GM12878 (cell line): ENCODE data around the gene FZR1. TPM values are rescaled to one million over a fixed set of nuclear protein-coding genes. Genes with fewer than 3 reads are reported as not detected.

ENCODE experiments used
- ATAC-seq: fragments of 200-7000 bp; cut with Tn5 transposase; 3 replicates; pipeline ENCODE4 v1.9.1; 2020; ENCODE audit warnings: mild to moderate bottlenecking, moderate library complexity
- BruUV-seq: library from RNA; stranded (reverse); fragments of 400-500 nt; replicated peaks from 2 replicates; lab custom pipeline; 2021; lab: Mats Ljungman, UMichigan
- CTCF ChIA-PET: fragments of 300-600 bp; sonication (Branson Sonifier 250); formaldehyde crosslinking; extraction: SDS; loops from one replicate; lab custom pipeline; 2021; ENCODE audit warnings: inconsistent platforms; lab: Yijun Ruan, JAX
- POLR2A ChIA-PET: fragments of 350-600 bp; formaldehyde crosslinking; extraction: SDS; loops from one replicate; lab custom pipeline; 2021; ENCODE audit warnings: inconsistent platforms; lab: Charles Lee
- RAD21 ChIA-PET: fragments of 300-600 bp; sonication (Branson Sonifier 250); formaldehyde crosslinking; loops from one replicate; lab custom pipeline; 2023; ENCODE audit warnings: antibody characterized with exemption; ENCODE audit not compliant: unreplicated experiment; lab: Charles Lee
- SMC1A ChIA-PET: fragments of 300-600 bp; sonication (Branson Sonifier 250); formaldehyde crosslinking; loops from one replicate; lab custom pipeline; 2023; ENCODE audit not compliant: unreplicated experiment, uncharacterized antibody; lab: Charles Lee
- DNase-seq: peaks from one replicate; pipeline ENCODE4 v3.0.0-alpha.2; 2011; ENCODE audit warnings: low read depth, low spot score
- FAIRE-seq: peaks from 3 replicates; lab custom pipeline; 2011; peaks lifted over from hg19 to GRCh38; lab: Jason Lieb, UNC
- H2AFZ ChIP-seq: 2 replicates; pipeline ENCODE4 v1.6.0; 2011; ENCODE audit warnings: low read depth, low read length, control low read depth; ENCODE audit not compliant: control insufficient read depth
- H3K27ac ChIP-seq: 2 replicates; pipeline ENCODE4 v1.5.1; 2011; ENCODE audit warnings: control low read depth; ENCODE audit not compliant: control insufficient read depth, insufficient read depth
- H3K27me3 ChIP-seq, 2 experiments: replicated peaks in 1 of 2; 2 replicates each; pipeline versions ENCODE4 v1.6.0 to v1.6.1; 2011; ENCODE audit warnings: low read length in 1 of 2; ENCODE audit not compliant: control insufficient read depth in 2 of 2, insufficient read depth in 2 of 2
- H3K36me3 ChIP-seq, 2 experiments: 2 replicates each; pipeline ENCODE4 v1.5.1; 2011; ENCODE audit warnings: low read length in 1 of 2; ENCODE audit not compliant: control insufficient read depth in 2 of 2, insufficient read depth in 2 of 2
- H3K4me1 ChIP-seq: 2 replicates; pipeline ENCODE4 v1.6.1; 2011; ENCODE audit warnings: mild to moderate bottlenecking, low read length, moderate library complexity, mixed read lengths; ENCODE audit not compliant: control insufficient read depth, insufficient read depth
- H3K4me2 ChIP-seq: 2 replicates; pipeline ENCODE4 v1.6.0; 2011; ENCODE audit warnings: control low read depth; ENCODE audit not compliant: control insufficient read depth, insufficient read depth
- H3K4me3 ChIP-seq: fragments of 200-600 bp; sonication (generic); 2 replicates; pipeline ENCODE4 v1.5.1; 2016
- H3K79me2 ChIP-seq: 2 replicates; pipeline ENCODE4 v1.6.0; 2011; ENCODE audit warnings: low read length; ENCODE audit not compliant: control insufficient read depth, insufficient read depth
- H3K9ac ChIP-seq: 2 replicates; pipeline ENCODE4 v1.8.0; 2011; ENCODE audit warnings: low read length, control low read depth, mixed read lengths; ENCODE audit not compliant: control insufficient read depth, insufficient read depth
- H3K9me3 ChIP-seq: replicated peaks from 3 replicates; pipeline ENCODE4 v1.5.1; 2011; ENCODE audit warnings: mild to moderate bottlenecking, low read length; ENCODE audit not compliant: control insufficient read depth, insufficient read depth
- H4K20me1 ChIP-seq: 2 replicates; pipeline ENCODE4 v1.6.0; 2011; ENCODE audit not compliant: control insufficient read depth, insufficient read depth
- BACH1 ChIP-seq: fragments of 450-650 bp; IDR thresholded peaks from 2 replicates; pipeline ENCODE4 v1.6.1; 2017; ENCODE audit warnings: mild to moderate bottlenecking, borderline replicate concordance
- E2F4 ChIP-seq: IDR thresholded peaks from 2 replicates; pipeline ENCODE4 v1.6.1; 2012; ENCODE audit warnings: low read depth, low read length, improper control_type of control experiment
- ETV6 ChIP-seq, 2 experiments: fragments of 450-650 bp in 1 of 2; IDR thresholded peaks in 1 of 2; conservative IDR thresholded peaks in 1 of 2; 2 replicates each; pipeline ENCODE4 v1.6.1; 2014; ENCODE audit warnings: antibody characterized with exemption in 1 of 2, borderline replicate concordance in 1 of 2, low read depth in 1 of 2, mild to moderate bottlenecking in 1 of 2, moderate library complexity in 1 of 2
- IKZF2 ChIP-seq, 2 experiments: fragments of 450-650 bp; IDR thresholded peaks; 2 replicates each; pipeline ENCODE4 v1.6.1; 2017; ENCODE audit warnings: mild to moderate bottlenecking in 2 of 2, moderate library complexity in 2 of 2
- NBN ChIP-seq: fragments of 450-650 bp; IDR thresholded peaks from 2 replicates; pipeline ENCODE4 v1.6.1; 2016
- SIN3A ChIP-seq: IDR thresholded peaks from 2 replicates; pipeline ENCODE4 v1.6.1; 2012; ENCODE audit warnings: low read depth, low read length, improper control_type of control experiment
- SREBF1 ChIP-seq: IDR thresholded peaks from 2 replicates; pipeline ENCODE4 v1.6.1; 2012; ENCODE audit warnings: mild to moderate bottlenecking, low read length
- STAT1 ChIP-seq: fragments of 450-650 bp; conservative IDR thresholded peaks from 2 replicates; pipeline ENCODE4 v1.6.1; 2014; ENCODE audit warnings: antibody characterized with exemption, mild to moderate bottlenecking
- SUPT20H ChIP-seq: IDR thresholded peaks from 2 replicates; pipeline ENCODE4 v1.6.1; 2011; ENCODE audit warnings: low read depth, mild to moderate bottlenecking, low read length, moderate library complexity, borderline replicate concordance; ENCODE audit not compliant: control insufficient read depth
- ZBED1 ChIP-seq: IDR thresholded peaks from 2 replicates; pipeline ENCODE4 v1.6.1; 2016; ENCODE audit warnings: borderline replicate concordance
- ZBTB33 ChIP-seq: fragments of 450-650 bp; IDR thresholded peaks from 2 replicates; pipeline ENCODE4 v1.6.1; 2017; ENCODE audit warnings: mild to moderate bottlenecking
- ZNF217 ChIP-seq: fragments of 450-650 bp; IDR thresholded peaks from 2 replicates; pipeline ENCODE4 v1.6.1; 2017; ENCODE audit warnings: antibody characterized with exemption, mild to moderate bottlenecking
- ZNF384 ChIP-seq: IDR thresholded peaks from 2 replicates; pipeline ENCODE4 v1.6.1; 2012; ENCODE audit warnings: low read depth, mild to moderate bottlenecking, low read length, improper control_type of control experiment, borderline replicate concordance
- WGBS: methylation state at CpG from one replicate; pipeline ENCODE4 v1.1.6; 2016; ENCODE audit warnings: low lambda C conversion rate; ENCODE audit not compliant: insufficient replicate concordance, insufficient coverage; ENCODE audit errors: missing lambda C conversion rate; 5-methylcytosine and 5-hydroxymethylcytosine counted together
- in situ Hi-C: fragments of 300-500 bp; cut with MboI; formaldehyde crosslinking; loops from 9 replicates; pipeline ENCODE4 v1.14.3; 2018; ENCODE audit warnings: mixed read lengths
- intact Hi-C: fragments of 100-400 bp; cut with micrococcal nuclease; formaldehyde crosslinking; loops from one replicate; pipeline ENCODE4 v1.14.2; 2022; ENCODE audit not compliant: unreplicated experiment
- polyA plus RNA-seq, 11 experiments: library from polyadenylated mRNA; depleted of rRNA in 4 of 11; unstranded in 6 of 11; stranded (reverse) in 5 of 11; fragments of >200 nt; fragmentation: Nextera tagmentation in 4 of 11; fragmentation: Illumina TruSeq in 1 of 11; extraction: Ambion mirVana in 4 of 11; extraction: Trizol in 1 of 11; gene quantifications; 1 replicate in 1 of 11; 2 replicates in 10 of 11; pipeline versions ENCODE4 v1.2.1 to v1.2.3, GENCODE V29; 2011 to 2016; ENCODE audit warnings: inconsistent platforms in 2 of 11, missing spikeins in 2 of 11, low read depth in 1 of 11
- total RNA-seq, 4 experiments: library from RNA; depleted of rRNA in 3 of 4; stranded (reverse); fragments of >200 nt in 3 of 4; fragmentation: Illumina TruSeq in 1 of 4; extraction: Trizol in 1 of 4; gene quantifications; 2 replicates each; pipeline versions ENCODE4 v1.2.1 to v1.2.3, GENCODE V29; 2013 to 2021
- TF ChIP-seq, protein P1 (sequence below): fragments of 450-650 bp; IDR thresholded peaks from 2 replicates; pipeline ENCODE4 v1.6.1; 2016; ENCODE audit warnings: mild to moderate bottlenecking
- TF ChIP-seq, protein P2 (sequence below): fragments of 450-650 bp; formaldehyde crosslinking; IDR thresholded peaks from 2 replicates; pipeline ENCODE4 v1.4.0; 2020; ENCODE audit warnings: mild to moderate bottlenecking, moderate library complexity
- TF ChIP-seq, protein P3 (sequence below): fragments of 450-650 bp; IDR thresholded peaks from 2 replicates; pipeline ENCODE4 v1.6.1; 2017; ENCODE audit warnings: borderline replicate concordance

Gene FZR1
- total and polyA plus RNA-seq, 10 of the 15 experiments (the other 5 are each of a cell fraction or from before 2014, with no cell fraction given) = 0.11 to 44.2 (median 29.3) TPM

- Histone ChIP-seq H3K27me3 (no peaks in the 10 kb centered on the region), H3K4me2 (no peak overlapping the region), H3K79me2 (peaks cover 19% of the 10 kb centered on the region), H3K9me3 (no peaks in the 10 kb centered on the region), H3K36me3 (peaks cover 3 to 7% of the 10 kb centered on the region in 2 experiments; a peak in 2 of 4 replicates), H3K27ac (no peak overlapping the region), H2AFZ (no peak overlapping the region), H3K9ac (no peak overlapping the region), H3K4me1 (peaks cover 4% of the 10 kb centered on the region; the same call in 1 of the 2 replicates), H3K4me3 (no peak overlapping the region), H4K20me1 (no peaks in the 10 kb centered on the region)
- RAD21 ChIA-PET = no interaction called here
- FAIRE-seq = no peak
- TF ChIP-seq SREBF1 (no peak), IKZF2 (IDR thresholded peaks at IDR 0.05) (no peak), ETV6 (conservative IDR thresholded peaks at IDR 0.05 in 1 of 2, IDR thresholded peaks at IDR 0.05 in 1 of 2; ENCODE audit: borderline replicate concordance in 1 of 2, low read depth in 1 of 2) (no peak), ZNF384 (no peak), ZBED1 (no peak), NBN (no peak), SUPT20H (no peak), ZBTB33 (no peak), E2F4 (no peak), SIN3A (no peak), STAT1 (no peak), ZNF217 (no peak), BACH1 (no peak)
- TF ChIP-seq, protein P1, sequence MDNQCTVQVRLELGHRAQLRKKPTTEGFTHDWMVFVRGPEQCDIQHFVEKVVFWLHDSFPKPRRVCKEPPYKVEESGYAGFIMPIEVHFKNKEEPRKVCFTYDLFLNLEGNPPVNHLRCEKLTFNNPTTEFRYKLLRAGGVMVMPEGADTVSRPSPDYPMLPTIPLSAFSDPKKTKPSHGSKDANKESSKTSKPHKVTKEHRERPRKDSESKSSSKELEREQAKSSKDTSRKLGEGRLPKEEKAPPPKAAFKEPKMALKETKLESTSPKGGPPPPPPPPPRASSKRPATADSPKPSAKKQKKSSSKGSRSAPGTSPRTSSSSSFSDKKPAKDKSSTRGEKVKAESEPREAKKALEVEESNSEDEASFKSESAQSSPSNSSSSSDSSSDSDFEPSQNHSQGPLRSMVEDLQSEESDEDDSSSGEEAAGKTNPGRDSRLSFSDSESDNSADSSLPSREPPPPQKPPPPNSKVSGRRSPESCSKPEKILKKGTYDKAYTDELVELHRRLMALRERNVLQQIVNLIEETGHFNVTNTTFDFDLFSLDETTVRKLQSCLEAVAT = no peak
- TF ChIP-seq, protein P2, sequence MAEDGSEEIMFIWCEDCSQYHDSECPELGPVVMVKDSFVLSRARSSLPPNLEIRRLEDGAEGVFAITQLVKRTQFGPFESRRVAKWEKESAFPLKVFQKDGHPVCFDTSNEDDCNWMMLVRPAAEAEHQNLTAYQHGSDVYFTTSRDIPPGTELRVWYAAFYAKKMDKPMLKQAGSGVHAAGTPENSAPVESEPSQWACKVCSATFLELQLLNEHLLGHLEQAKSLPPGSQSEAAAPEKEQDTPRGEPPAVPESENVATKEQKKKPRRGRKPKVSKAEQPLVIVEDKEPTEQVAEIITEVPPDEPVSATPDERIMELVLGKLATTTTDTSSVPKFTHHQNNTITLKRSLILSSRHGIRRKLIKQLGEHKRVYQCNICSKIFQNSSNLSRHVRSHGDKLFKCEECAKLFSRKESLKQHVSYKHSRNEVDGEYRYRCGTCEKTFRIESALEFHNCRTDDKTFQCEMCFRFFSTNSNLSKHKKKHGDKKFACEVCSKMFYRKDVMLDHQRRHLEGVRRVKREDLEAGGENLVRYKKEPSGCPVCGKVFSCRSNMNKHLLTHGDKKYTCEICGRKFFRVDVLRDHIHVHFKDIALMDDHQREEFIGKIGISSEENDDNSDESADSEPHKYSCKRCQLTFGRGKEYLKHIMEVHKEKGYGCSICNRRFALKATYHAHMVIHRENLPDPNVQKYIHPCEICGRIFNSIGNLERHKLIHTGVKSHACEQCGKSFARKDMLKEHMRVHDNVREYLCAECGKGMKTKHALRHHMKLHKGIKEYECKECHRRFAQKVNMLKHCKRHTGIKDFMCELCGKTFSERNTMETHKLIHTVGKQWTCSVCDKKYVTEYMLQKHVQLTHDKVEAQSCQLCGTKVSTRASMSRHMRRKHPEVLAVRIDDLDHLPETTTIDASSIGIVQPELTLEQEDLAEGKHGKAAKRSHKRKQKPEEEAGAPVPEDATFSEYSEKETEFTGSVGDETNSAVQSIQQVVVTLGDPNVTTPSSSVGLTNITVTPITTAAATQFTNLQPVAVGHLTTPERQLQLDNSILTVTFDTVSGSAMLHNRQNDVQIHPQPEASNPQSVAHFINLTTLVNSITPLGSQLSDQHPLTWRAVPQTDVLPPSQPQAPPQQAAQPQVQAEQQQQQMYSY = no peak
- TF ChIP-seq, protein P3, sequence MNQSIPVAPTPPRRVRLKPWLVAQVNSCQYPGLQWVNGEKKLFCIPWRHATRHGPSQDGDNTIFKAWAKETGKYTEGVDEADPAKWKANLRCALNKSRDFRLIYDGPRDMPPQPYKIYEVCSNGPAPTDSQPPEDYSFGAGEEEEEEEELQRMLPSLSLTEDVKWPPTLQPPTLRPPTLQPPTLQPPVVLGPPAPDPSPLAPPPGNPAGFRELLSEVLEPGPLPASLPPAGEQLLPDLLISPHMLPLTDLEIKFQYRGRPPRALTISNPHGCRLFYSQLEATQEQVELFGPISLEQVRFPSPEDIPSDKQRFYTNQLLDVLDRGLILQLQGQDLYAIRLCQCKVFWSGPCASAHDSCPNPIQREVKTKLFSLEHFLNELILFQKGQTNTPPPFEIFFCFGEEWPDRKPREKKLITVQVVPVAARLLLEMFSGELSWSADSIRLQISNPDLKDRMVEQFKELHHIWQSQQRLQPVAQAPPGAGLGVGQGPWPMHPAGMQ = no peak
- intact Hi-C loops (no loop called here), in situ Hi-C loops (no loop called here)
- SMC1A ChIA-PET = no interaction called here
- ATAC-seq = no peak
- BruUV-seq = no TSS peak
- CTCF ChIA-PET = no interaction called here
- WGBS = 88% methylated on average over 12 of the region's 12 CpGs
- DNase-seq = no peak
- POLR2A ChIA-PET = interaction anchor here (0.6 kb wide), 1 partner anchor 9 kb away, joined by 4 read pairs; the partner anchor contains the start of gene FZR1
These were observed 8.8 kb downstream of the FZR1 start for GRCh38 chr19:3514930-3515329.
